Bladder microvascular endothelial cell (primary cell): ENCODE measurements around the gene IFNL4. TPM values are rescaled to one million over a fixed set of nuclear protein-coding genes. Genes with fewer than 3 reads are reported as not detected.

Source experiments
- total RNA-seq: library from RNA; depleted of rRNA; stranded (reverse); fragments of >200 nt; gene quantifications from 2 replicates; pipeline ENCODE4 v1.2.3, GENCODE V29; 2014

IFNL4 gene
- total RNA-seq = not detected in 2 replicates

DNA sequence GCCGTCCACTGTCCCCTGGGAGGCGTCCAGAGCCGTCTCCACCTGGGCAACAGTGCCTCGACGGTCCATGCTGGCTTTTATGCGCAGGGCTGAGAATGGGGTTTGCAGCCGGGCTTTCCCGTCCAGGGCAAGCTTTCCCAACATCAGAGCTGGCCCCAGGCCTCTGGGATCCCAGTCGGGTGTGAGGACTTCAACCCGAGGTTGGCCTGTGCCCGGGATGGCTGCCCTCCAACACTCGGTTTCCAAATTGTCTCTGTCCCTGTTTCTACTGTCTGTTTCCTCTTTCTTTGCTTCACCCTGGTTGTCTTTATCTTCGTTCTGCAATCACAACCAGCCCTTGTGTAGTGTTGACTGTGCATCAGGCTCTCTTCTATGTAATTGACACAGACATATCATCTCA, at the start of gene IFNL4:
TSS of gene IFNL4 (minus strand) at position 51 of the 400 bp plus-strand sequence.

DNA sequence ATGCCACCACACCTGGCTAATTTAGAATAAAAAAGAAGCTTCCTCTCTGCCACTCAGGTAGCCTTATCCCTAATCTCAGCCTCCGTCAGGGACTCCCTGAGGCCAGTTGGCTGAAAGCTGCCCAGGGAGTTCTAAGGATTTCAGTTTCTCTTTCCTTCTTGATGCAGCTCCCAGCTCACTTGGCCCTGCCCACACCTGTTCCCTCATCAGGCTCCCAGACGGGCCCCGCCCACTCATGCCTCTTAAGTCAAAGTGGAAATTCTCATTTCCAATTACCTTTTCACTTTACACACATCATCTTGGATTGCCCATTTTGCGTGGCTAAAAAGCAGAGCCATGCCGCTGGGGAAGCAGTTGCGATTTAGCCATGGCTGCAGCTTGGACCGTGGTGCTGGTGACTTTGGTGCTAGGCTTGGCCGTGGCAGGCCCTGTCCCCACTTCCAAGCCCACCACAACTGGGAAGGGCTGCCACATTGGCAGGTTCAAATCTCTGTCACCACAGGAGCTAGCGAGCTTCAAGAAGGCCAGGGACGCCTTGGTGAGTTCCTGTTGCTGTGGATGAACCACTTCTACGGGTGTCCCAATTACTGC, 47.5 kb upstream of the IFNL4 start, which contains the start of gene IFNL1:
TSS of gene IFNL1 (plus strand) at position 353 of the 591 bp plus-strand sequence. CDS start at position 368, 15 bp downstream.

DNA sequence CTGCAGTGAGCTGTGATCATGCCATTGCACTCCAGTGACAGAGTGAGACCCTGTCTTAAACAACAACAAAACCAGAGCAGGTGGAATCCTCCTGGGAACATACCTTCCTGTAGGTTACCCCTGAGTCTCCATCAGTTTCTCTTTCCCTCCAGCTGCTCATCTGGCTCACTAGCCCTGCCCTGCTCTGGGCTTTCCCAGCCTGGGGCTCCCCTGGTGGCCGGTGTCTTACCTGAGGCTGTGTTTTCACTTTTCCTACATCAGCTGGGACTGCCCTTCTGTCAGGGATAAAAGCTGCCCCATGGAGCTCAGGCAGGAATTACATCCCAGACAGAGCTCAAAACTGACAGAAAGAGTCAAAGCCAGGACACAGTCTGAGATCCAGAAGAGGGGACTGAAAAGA, 19.4 kb upstream of the IFNL4 start, which contains the start of gene IFNL2:
TSS of gene IFNL2 (plus strand) at position 312 of the 400 bp plus-strand sequence. CDS start 173 bp downstream, outside the sequence.

DNA sequence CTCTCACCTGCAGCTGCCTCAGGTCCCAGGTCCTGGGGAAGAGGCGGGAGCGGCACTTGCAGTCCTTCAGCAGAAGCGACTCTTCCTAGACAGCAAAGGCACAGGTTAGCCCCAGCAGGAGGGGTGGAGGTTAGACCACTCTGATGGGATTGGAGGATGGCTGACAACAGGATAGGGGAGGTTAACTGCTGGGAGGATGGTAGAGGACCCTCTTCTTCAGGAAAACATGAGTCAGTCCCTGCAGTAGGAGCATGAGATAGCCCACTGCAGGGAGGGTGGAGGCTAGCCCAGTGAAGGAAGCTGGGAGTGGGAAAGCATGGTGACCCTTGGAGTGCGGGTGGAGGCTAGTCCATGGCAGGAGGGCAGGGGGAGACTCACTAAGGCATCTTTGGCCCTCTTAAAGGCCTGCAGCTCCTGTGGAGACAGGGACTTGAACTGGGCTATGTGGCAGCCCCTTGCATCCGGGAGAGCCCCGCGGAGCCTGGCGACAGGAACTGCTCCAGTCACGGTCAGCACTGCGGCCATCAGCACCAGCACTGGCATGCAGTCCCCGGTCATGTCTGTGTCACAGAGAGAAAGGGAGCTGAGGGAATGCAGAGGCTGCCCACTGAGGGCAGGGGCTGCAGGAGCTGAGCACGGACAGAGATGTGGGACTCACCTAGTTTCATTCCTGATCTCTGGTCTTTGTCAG, 4.1 kb downstream of the IFNL4 start, which contains the start of gene IFNL3:
TSS of gene IFNL3 (minus strand) at position 597 of the 691 bp plus-strand sequence. CDS start at position 558, 39 bp downstream.

DNA sequence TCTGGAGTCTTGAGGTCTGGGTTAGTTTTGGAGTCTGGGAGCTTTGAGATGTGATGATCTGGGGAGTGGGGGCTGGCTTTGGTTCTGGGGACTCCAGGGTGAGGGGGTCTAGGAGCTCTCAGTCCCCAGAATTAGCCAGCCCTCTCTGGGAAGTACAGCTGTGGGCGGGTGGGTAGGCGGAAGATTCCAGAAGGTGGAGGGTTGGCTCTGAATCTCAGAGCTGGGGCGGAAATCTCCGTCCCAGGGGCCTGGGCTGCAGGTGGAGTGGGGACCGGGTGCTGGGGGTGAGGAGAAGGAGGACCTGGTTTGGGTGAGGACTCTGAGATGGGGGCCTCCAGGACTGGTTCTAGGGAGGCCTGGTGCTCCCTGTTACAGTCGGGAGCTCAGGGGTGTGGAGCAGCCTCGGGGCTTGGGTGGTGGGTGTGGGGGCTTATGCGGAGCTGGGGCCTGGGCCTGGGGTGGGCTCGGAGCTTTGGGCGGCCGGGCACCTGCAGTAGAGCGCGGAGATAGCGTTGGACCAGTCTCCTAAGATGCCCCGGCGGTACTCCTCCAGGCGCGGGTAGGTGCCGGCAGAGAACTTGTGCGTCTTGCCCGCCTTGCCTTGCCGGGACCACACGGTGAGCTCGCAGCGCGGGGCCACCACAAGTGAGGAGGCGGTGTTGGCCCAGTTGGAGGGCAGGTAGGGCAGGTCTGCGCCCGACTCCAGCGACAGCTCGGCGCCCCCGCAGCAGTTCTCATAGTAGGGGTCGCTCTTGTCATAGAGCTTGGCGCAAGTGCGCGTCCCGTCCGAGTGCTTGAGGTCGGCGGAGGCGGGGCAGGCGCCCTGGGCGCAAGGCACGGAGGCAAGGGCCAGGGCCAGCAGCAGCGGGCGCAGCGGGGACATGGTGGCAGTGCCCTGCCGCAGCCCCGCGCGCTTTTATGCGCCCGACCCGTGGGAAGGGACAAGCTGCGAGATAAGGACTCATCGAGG, 45.0 kb downstream of the IFNL4 start, which contains the start of gene SYCN:
TSS of gene SYCN (minus strand) at position 892 of the 970 bp plus-strand sequence. CDS start at position 883, 9 bp downstream.

DNA sequence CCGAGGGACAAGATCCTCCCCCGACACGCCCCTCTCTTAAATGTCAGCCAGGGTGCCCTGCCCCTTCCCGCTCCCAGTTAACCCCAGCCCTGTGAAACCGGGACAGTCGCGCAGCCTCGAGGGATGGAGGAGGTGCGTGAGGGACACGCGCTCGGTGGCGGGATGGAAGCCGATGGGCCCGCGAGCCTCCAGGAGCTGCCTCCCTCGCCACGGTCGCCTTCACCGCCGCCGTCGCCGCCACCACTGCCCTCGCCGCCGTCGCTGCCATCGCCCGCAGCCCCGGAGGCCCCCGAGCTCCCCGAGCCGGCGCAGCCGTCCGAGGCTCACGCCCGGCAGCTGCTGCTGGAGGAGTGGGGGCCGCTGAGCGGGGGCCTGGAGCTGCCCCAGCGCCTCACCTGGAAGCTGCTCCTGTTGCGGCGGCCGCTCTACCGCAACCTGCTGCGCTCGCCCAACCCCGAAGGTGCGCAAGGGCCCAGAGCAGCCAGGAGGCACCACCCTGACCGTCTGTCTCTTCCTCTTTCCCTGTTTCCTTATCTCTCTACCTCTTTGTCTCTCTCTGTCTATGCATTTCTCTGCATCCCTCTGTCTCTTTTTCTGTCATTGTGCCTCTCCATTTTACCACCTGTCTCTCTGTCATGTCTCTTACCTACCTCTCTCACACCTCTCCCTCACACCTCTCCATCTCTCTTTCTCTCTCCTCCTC, 51.6 kb downstream of the IFNL4 start, which contains the start of gene NCCRP1:
TSS of gene NCCRP1 (plus strand) at position 105 of the 703 bp plus-strand sequence. CDS start at position 124, 19 bp downstream.

Other genes starting within 250 kb of the IFNL4 start
- 1.1 and 1.8 TPM in 2 replicates for gene FBXO27, start 216.3 kb downstream of the IFNL4 start, total RNA-seq
- 0.06 TPM in 1 of 2 replicates, not detected in the other for gene ACP7, start 164.5 kb downstream of the IFNL4 start, total RNA-seq
- 6.8 and 10.4 TPM in 2 replicates for gene PAK4, start 123.1 kb downstream of the IFNL4 start, total RNA-seq
- not detected in 2 replicates for gene NCCRP1, start 51.9 kb downstream of the IFNL4 start, total RNA-seq
- gene SYCN, start 44.6 kb downstream of the IFNL4 start, total RNA-seq = not detected in 2 replicates
- gene IFNL3, start 3.9 kb downstream of the IFNL4 start, total RNA-seq = not detected in 2 replicates
- gene IFNL2, start 19.5 kb upstream of the IFNL4 start, total RNA-seq = not detected in 2 replicates
- not detected in 2 replicates for gene IFNL1, start 47.6 kb upstream of the IFNL4 start, total RNA-seq
- gene LRFN1, start 72.0 kb upstream of the IFNL4 start, total RNA-seq = 0.32 and 0.88 TPM in 2 replicates
- gene GMFG, start 87.2 kb upstream of the IFNL4 start, total RNA-seq = 104 and 212 TPM in 2 replicates
- gene SAMD4B, start 93.6 kb upstream of the IFNL4 start, total RNA-seq = 23.3 and 39.3 TPM in 2 replicates
- gene PAF1, start 142.2 kb upstream of the IFNL4 start, total RNA-seq = 31.6 and 34.5 TPM in 2 replicates
- gene MED29, start 142.5 kb upstream of the IFNL4 start, total RNA-seq = 8.7 and 11.2 TPM in 2 replicates
- gene ZFP36, start 158.0 kb upstream of the IFNL4 start, total RNA-seq = 0.49 and 1.9 TPM in 2 replicates
- gene PLEKHG2, start 163.8 kb upstream of the IFNL4 start, total RNA-seq = 7.8 and 24.2 TPM in 2 replicates
- 29.8 and 80.1 TPM in 2 replicates for gene RPS16, start 187.1 kb upstream of the IFNL4 start, total RNA-seq
- gene SUPT5H, start 196.7 kb upstream of the IFNL4 start, total RNA-seq = 39.0 and 72.6 TPM in 2 replicates
- 49.1 and 62.5 TPM in 2 replicates for gene TIMM50, start 232.0 kb upstream of the IFNL4 start, total RNA-seq